K562 (cell line): ENCODE measurements around the gene TESK2. TPM values are rescaled to one million over a fixed set of nuclear protein-coding genes. Genes with fewer than 3 reads are reported as not detected.

ENCODE experiments used
- ARID2 ChIP-seq: fragments of 450-650 bp; IDR thresholded peaks from 2 replicates; pipeline ENCODE4 v1.6.1; 2017; ENCODE audit warnings: antibody characterized with exemption, mild to moderate bottlenecking
- BACH1 ChIP-seq: fragments of 200-800 bp; sonication (Bioruptor generic); IDR thresholded peaks from 2 replicates; pipeline ENCODE4 v1.6.1; 2016; ENCODE audit warnings: missing genetic modification characterization, missing compliant biosample characterization
- EP300 ChIP-seq: IDR thresholded peaks from 2 replicates; pipeline ENCODE4 v1.6.1; 2012; ENCODE audit warnings: low read length, improper control_type of control experiment
- ERF ChIP-seq: fragments of 450-650 bp; formaldehyde crosslinking; IDR thresholded peaks from 2 replicates; pipeline ENCODE4 v1.4.0; 2020; ENCODE audit warnings: mild to moderate bottlenecking, mixed read lengths
- HES1 ChIP-seq: fragments of 450-650 bp; IDR thresholded peaks from 2 replicates; pipeline ENCODE4 v1.6.1; 2016; ENCODE audit warnings: low read depth, mild to moderate bottlenecking, moderate library complexity
- REST ChIP-seq, 2 experiments: fragments of 450-650 bp; formaldehyde crosslinking in 1 of 2; IDR thresholded peaks; 2 replicates each; pipeline versions ENCODE4 v1.4.0 to v1.6.1; 2014 to 2020; ENCODE audit warnings: mild to moderate bottlenecking in 2 of 2, borderline replicate concordance in 1 of 2, low read depth in 1 of 2
- STAT6 ChIP-seq: sonication (generic); formaldehyde crosslinking; IDR thresholded peaks from 2 replicates; pipeline ENCODE4 v1.8.1; 2023; ENCODE audit warnings: mild to moderate bottlenecking, missing genetic modification reagents
- ZBTB11 ChIP-seq, 3 experiments: fragments of 200-800 bp in 1 of 3; fragments of 250-450 bp in 1 of 3; fragments of 450-650 bp in 1 of 3; sonication (Bioruptor Pico) in 1 of 3; sonication (Bioruptor generic) in 1 of 3; formaldehyde crosslinking in 1 of 3; IDR thresholded peaks; 2 replicates each; pipeline versions ENCODE4 v1.6.1 to v1.8.0; 2016 to 2022; ENCODE audit warnings: mild to moderate bottlenecking in 2 of 3, missing genetic modification characterization in 2 of 3, missing compliant biosample characterization in 1 of 3, moderate library complexity in 1 of 3
- polyA plus RNA-seq, 8 experiments: library from polyadenylated mRNA; depleted of rRNA in 4 of 8; stranded (reverse) in 5 of 8; unstranded in 3 of 8; fragments of >200 nt; fragmentation: Nextera tagmentation in 2 of 8; fragmentation: Illumina TruSeq in 1 of 8; extraction: Ambion mirVana in 2 of 8; extraction: Trizol in 1 of 8; gene quantifications; 2 replicates each; pipeline versions ENCODE4 v1.2.1 to v1.2.3, GENCODE V29; 2011 to 2014; ENCODE audit warnings: inconsistent platforms in 1 of 8, missing spikeins in 1 of 8
- total RNA-seq, 7 experiments: library from RNA; depleted of rRNA in 6 of 7; stranded (reverse); fragments of >200 nt in 6 of 7; fragmentation: Illumina TruSeq in 2 of 7; extraction: Trizol in 2 of 7; gene quantifications; 2 replicates each; pipeline versions ENCODE4 v1.2.1 to v1.2.3, GENCODE V29; 2011 to 2021; ENCODE audit warnings: low replicate concordance in 1 of 7

TESK2 gene
- total and polyA plus RNA-seq, 9 of the 15 experiments (the other 6 are each of a cell fraction or from before 2014, with no cell fraction given), result 1.6 to 5.3 (median 3.7) TPM

- TF ChIP-seq REST (IDR thresholded peaks at IDR 0.05; ENCODE audit: borderline replicate concordance), result peak; percentile 93
- TF ChIP-seq REST (CRISPR knock-in tag; IDR thresholded peaks at IDR 0.05; ENCODE audit: low read depth), result no peak
- 0 out of 2 replicates have a peak, but pooled peaks have one; percentile 33 for TF ChIP-seq BACH1 (tag)
- TF ChIP-seq STAT6, result peak; percentile 55; the same call in 1 of the 2 replicates
- TF ChIP-seq HES1, result no peak
- TF ChIP-seq EP300, result peak; percentile 22; the same call in 1 of the 2 replicates
- TF ChIP-seq ERF (CRISPR knock-in tag), result no peak
- TF ChIP-seq ARID2, result peak; percentile 73; the same call in 1 of the 2 replicates
- TF ChIP-seq ZBTB11 (CRISPR knock-in tag; IDR thresholded peaks at IDR 0.05), result no peak
Measured at GRCh38 chr1:45299981-45300668, 190.8 kb downstream of the TESK2 start (continued).
